Activated CD4-positive, alpha-beta T cell treated with anti-CD3 and anti-CD28 coated beads for 36 hours (primary cell): Measurements from ENCODE around the gene GPLD1. TPM values are rescaled to one million over a fixed set of nuclear protein-coding genes. Genes with fewer than 3 reads are reported as not detected.

Experiments
- ATAC-seq: fragments of 200-7000 bp; cut with Tn5 transposase; one replicate; pipeline ENCODE4 v1.10.0; 2021; ENCODE audit warnings: mild to moderate bottlenecking, moderate library complexity
- CTCF ChIA-PET: fragments of 350-600 bp; sonication (Branson Sonifier 250); formaldehyde crosslinking; loops from one replicate; lab custom pipeline; 2021; ENCODE audit warnings: antibody characterized with exemption; lab: Charles Lee
- POLR2A ChIA-PET: fragments of 350-600 bp; sonication (Branson Sonifier 250); formaldehyde crosslinking; loops from one replicate; lab custom pipeline; 2021; ENCODE audit warnings: antibody characterized with exemption, inconsistent platforms; lab: Charles Lee
- DNase-seq: peaks from one replicate; pipeline ENCODE4 v3.0.0-alpha.2; 2020
- H3K27ac Mint-ChIP-seq: one replicate; pipeline ENCODE4 v1.8.0; 2021; ENCODE audit warnings: mixed read lengths
- H3K27me3 Mint-ChIP-seq: one replicate; pipeline ENCODE4 v1.8.0; 2021; ENCODE audit warnings: mixed read lengths
- H3K36me3 Mint-ChIP-seq: one replicate; pipeline ENCODE4 v1.8.0; 2021; ENCODE audit warnings: low read depth, mixed read lengths
- H3K4me1 Mint-ChIP-seq: one replicate; pipeline ENCODE4 v1.8.0; 2021; ENCODE audit warnings: mixed read lengths
- H3K4me3 Mint-ChIP-seq: one replicate; pipeline ENCODE4 v1.8.0; 2021; ENCODE audit warnings: mild to moderate bottlenecking, moderate library complexity, mixed read lengths
- H3K9me3 Mint-ChIP-seq: one replicate; pipeline ENCODE4 v1.8.0; 2021; ENCODE audit warnings: low read depth, mixed read lengths
- intact Hi-C, 2 experiments: fragments of 100-400 bp; cut with DNase I in 1 of 2; cut with micrococcal nuclease in 1 of 2; formaldehyde crosslinking; loops; one replicate each; pipeline versions ENCODE4 v1.14.2 to v1.15.1; 2022 to 2024; cut with DNase I, micrococcal nuclease
- total RNA-seq, 2 experiments: library from RNA; stranded (reverse); gene quantifications; one replicate each; pipeline ENCODE4 v1.2.3, GENCODE V29; 2021

The GPLD1 gene
- total RNA-seq, 2 experiments from 2014 or later: 0.62 to 0.67 TPM

DNA sequence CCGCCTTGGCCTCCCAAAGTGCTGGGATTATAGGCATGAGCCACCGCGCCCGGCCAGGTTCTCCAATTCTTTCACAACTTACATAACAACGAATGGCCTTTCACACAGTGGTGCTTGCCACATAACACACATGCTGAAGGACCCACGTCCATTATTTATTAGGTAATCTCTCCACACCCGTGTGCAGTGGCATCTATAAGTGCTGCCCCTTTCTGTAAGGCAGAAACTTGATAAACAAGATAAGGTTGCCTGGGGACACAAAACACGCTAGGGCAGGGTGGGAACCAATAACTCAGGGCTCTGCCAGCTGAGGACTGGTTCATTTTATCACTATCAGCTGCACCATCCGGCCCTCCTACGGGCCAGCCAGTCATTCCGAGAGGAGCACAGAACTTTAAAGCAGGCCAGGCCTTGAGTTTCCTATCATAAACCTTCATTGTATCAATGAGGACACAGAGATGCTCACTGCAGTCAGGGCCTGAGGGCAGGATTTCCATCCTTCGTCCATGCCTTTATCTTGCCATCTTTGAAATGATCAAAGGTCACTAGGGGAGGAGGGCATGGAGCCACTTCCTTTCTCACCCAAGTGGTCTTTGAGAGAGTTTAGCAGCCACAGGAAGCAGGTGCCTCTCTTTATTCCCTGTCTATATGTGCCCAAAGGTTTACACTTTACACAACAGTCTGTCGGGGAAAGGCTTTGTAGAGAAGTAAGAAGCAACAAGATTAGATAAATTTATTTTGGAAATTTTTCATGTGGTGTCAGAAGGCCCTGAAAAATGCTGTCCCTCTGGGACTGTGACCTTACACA, 37.6 kb downstream of the GPLD1 start:
- CTCF ChIA-PET: interaction anchor here (0.6 kb wide), 1 partner anchor 22 kb away, joined by 3 read pairs; no protein-coding TSS in a partner anchor
- no peak for DNase-seq

DNA sequence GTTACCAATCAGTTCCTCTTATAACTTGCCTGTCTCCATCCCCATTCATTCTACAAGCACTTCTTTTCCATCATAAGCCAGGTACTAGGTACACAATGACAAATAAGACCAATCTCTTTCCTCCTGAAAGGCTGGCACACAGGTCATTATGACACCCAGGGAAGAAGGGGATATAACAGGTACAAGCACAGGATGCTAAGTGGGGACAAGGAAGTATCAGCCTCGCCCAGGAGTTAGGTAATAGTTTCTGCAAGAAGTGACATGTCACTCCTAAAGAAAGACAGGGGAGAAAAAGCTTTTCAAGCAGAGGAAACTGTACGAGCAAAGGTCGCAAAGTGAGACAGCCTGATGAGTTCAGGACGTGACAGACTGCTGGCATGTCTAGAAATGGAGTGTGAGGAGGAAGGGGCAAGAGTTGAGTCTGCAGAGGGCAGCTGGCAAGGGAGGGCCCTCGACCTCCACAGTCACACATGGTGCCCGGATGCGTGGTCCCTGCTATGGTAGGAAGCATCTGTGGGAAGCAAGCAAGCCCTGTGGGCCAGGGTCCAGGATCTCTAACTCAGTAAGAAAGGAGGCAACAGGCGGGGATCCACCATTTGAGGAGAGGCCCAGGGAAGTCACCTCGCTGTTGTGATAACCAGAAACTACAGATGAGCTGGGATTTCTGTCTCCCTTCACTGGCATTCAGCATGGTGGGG, 40.4 kb downstream of the GPLD1 start:
- CTCF ChIA-PET: interaction anchor here (0.9 kb wide), 1 partner anchor 11 kb away, joined by 3 read pairs; no protein-coding TSS in a partner anchor
- intact Hi-C loops: no loop called here
- H3K36me3 Mint-ChIP-seq: no peaks in the 10 kb centered on the region
- no peaks in the 10 kb centered on the region for H3K27me3 Mint-ChIP-seq
- H3K27ac Mint-ChIP-seq: no peak overlapping the region
- DNase-seq: no peak
- H3K9me3 Mint-ChIP-seq: no peaks in the 10 kb centered on the region
- no peak overlapping the region for H3K4me3 Mint-ChIP-seq
- no peak for ATAC-seq
- POLR2A ChIA-PET: no interaction called here
- H3K4me1 Mint-ChIP-seq: no peaks in the 10 kb centered on the region

More for the DNA sequence above, 37.6 kb downstream of the GPLD1 start:
- POLR2A ChIA-PET: no interaction called here
- no peak overlapping the region for H3K27ac Mint-ChIP-seq
- no peaks in the 10 kb centered on the region for H3K9me3 Mint-ChIP-seq
- H3K4me3 Mint-ChIP-seq: no peak overlapping the region
- H3K27me3 Mint-ChIP-seq: no peaks in the 10 kb centered on the region
- ATAC-seq: no peak
- intact Hi-C loops: no loop called here
- no peaks in the 10 kb centered on the region for H3K4me1 Mint-ChIP-seq
- H3K36me3 Mint-ChIP-seq: no peaks in the 10 kb centered on the region

GRCh38 chr6:24448396-24448795, 41.0 kb downstream of the GPLD1 start:
- ATAC-seq: no peak
- POLR2A ChIA-PET: interaction anchor here (0.6 kb wide), 1 partner anchor 76 kb away, joined by 4 read pairs; no protein-coding TSS in a partner anchor
- Mint-ChIP-seq H3K4me1 (no peaks in the 10 kb centered on the region), H3K27me3 (no peaks in the 10 kb centered on the region), H3K9me3 (no peaks in the 10 kb centered on the region), H3K36me3 (no peaks in the 10 kb centered on the region), H3K27ac (no peak overlapping the region), H3K4me3 (no peak overlapping the region)
- CTCF ChIA-PET: interaction anchor here (0.9 kb wide), 1 partner anchor 10 kb away, joined by 3 read pairs; no protein-coding TSS in a partner anchor
- intact Hi-C loops: no loop called here
- no peak for DNase-seq

DNA sequence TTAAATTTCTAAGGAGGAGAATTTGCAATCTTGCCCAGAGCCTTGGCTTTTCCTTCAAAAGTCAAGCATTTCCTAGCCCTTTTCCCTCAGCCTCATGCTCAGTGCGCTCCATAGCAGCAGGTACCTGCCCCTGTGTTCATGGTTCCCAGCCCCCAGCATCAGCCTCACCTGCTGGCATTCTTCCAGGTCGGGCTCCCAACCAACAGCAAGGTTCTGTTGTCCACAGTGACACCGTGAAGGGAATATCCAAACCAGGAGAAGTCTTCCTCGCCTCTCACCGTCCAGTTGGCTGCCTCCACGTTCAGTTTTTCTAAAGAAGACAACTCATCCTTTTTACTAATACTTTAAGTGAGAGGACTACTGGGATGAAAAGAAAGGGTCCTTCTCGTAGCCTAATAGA, 42.7 kb downstream of the GPLD1 start:
- Mint-ChIP-seq H3K27ac (no peak overlapping the region), H3K4me3 (no peak overlapping the region), H3K27me3 (no peaks in the 10 kb centered on the region), H3K4me1 (no peaks in the 10 kb centered on the region), H3K9me3 (no peaks in the 10 kb centered on the region), H3K36me3 (no peaks in the 10 kb centered on the region)
- intact Hi-C loops: no loop called here
- POLR2A ChIA-PET: no interaction called here
- CTCF ChIA-PET: interaction anchor here (0.6 kb wide), 1 partner anchor 164 kb away, joined by 4 read pairs; no protein-coding TSS in a partner anchor
- no peak for DNase-seq
- ATAC-seq: no peak

GRCh38 chr6:24445704-24446103, 43.7 kb downstream of the GPLD1 start:
- CTCF ChIA-PET: no interaction called here

DNA sequence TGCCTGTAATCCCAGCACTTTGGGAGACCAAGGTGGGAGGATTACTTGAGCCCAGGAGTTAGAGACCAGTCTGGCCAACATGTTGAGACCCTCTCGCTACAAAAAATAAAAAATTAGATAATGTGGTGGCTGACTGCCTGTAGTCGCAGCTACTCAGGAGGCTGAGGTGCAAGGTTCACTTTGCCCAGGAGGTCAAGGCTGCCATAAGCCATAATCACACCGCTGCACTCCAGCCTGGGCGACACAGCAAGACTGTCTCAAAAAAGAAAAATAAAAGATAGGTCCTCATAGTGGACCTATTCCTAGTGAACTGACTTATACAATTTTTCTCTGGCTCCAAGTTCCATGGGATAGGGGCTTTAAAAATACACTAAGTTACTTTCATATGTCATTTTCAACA, 44.8 kb downstream of the GPLD1 start:
- no peak for ATAC-seq
- Mint-ChIP-seq H3K36me3 (no peaks in the 10 kb centered on the region), H3K27me3 (no peaks in the 10 kb centered on the region), H3K4me3 (no peak overlapping the region), H3K4me1 (no peaks in the 10 kb centered on the region), H3K9me3 (no peaks in the 10 kb centered on the region), H3K27ac (no peak overlapping the region)
- DNase-seq: no peak
- POLR2A ChIA-PET: no interaction called here
- CTCF ChIA-PET: no interaction called here
- intact Hi-C loops: no loop called here

More at GRCh38 chr6:24445704-24446103, 43.7 kb downstream of the GPLD1 start:
- Mint-ChIP-seq H3K36me3 (no peaks in the 10 kb centered on the region), H3K27ac (no peak overlapping the region), H3K4me3 (no peak overlapping the region), H3K4me1 (no peaks in the 10 kb centered on the region), H3K27me3 (no peaks in the 10 kb centered on the region), H3K9me3 (no peaks in the 10 kb centered on the region)
- intact Hi-C loops: no loop called here
- POLR2A ChIA-PET: no interaction called here
- DNase-seq (no peak), ATAC-seq (no peak)

DNA sequence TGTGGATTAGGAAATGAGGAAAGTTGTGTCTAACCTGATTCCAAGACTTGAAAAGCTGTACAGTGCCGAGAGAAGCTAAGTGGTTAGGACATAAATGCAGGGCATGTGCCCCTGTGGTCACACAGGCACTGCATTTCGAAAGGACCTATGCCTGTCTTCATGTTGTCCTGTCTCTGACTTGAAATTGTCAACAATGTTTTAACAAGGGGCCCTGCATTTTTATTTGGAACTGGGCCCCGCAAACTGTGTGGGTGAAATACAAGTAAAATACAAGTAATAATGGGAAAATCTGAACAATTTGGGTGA, 47.8 kb downstream of the GPLD1 start:
- ChIA-PET CTCF (no interaction called here), POLR2A (no interaction called here)
- no peak for ATAC-seq
- Mint-ChIP-seq H3K9me3 (no peaks in the 10 kb centered on the region), H3K27me3 (no peaks in the 10 kb centered on the region), H3K4me3 (no peak overlapping the region), H3K27ac (no peak overlapping the region), H3K4me1 (no peaks in the 10 kb centered on the region), H3K36me3 (no peaks in the 10 kb centered on the region)
- no peak for DNase-seq
- intact Hi-C loops: no loop called here

GRCh38 chr6:24440897-24441598, 48.3 kb downstream of the GPLD1 start:
- DNase-seq (no peak), ATAC-seq (no peak)
- Mint-ChIP-seq H3K9me3 (no peaks in the 10 kb centered on the region), H3K27me3 (no peaks in the 10 kb centered on the region), H3K36me3 (no peaks in the 10 kb centered on the region), H3K4me1 (no peaks in the 10 kb centered on the region), H3K27ac (no peak overlapping the region), H3K4me3 (no peak overlapping the region)
- intact Hi-C loops: no loop called here
- ChIA-PET CTCF (interaction anchor here (0.6 to 0.8 kb wide), 2 partner anchors 9 to 10 kb away, joined by 3 read pairs; no protein-coding TSS in a partner anchor), POLR2A (no interaction called here)

DNA sequence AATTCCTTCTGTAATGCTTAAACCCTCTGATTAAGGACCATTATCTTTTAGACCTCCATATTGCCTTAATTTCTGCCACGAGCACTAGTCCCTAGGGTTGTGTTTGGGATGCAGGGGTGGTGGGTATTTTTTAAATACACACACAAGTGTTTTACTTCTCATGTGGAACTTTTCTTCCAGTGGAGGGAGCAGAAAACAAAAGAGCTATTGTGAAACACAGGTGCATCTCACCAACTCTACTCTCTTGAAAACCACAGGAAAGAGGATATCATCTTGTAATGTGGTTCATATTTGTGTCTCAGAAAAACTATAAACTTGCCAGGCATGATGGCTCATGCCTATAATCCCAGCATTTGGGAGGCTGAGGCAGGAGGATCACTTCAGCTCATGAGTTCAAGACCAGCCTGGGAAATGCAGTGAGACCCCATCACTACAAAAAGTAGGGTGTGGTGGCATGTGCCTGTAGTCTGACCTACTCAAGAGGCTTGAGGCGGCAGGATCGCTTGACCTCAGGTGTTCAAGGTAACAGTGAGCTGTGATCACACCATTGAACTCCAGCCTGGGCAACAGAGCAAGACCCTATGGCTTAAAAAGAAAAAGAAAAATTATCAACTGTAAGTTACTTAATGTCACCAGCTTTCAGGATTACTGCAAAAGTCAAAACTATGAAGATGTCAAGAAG, 49.4 kb downstream of the GPLD1 start:
- CTCF ChIA-PET: no interaction called here
- H3K4me1 Mint-ChIP-seq: no peaks in the 10 kb centered on the region
- H3K4me3 Mint-ChIP-seq: no peak overlapping the region
- ATAC-seq (no peak), DNase-seq (no peak)
- H3K27me3 Mint-ChIP-seq: no peaks in the 10 kb centered on the region
- H3K27ac Mint-ChIP-seq: no peak overlapping the region
- intact Hi-C loops: no loop called here
- H3K9me3 Mint-ChIP-seq: no peaks in the 10 kb centered on the region
- POLR2A ChIA-PET: no interaction called here
- no peaks in the 10 kb centered on the region for H3K36me3 Mint-ChIP-seq

DNA sequence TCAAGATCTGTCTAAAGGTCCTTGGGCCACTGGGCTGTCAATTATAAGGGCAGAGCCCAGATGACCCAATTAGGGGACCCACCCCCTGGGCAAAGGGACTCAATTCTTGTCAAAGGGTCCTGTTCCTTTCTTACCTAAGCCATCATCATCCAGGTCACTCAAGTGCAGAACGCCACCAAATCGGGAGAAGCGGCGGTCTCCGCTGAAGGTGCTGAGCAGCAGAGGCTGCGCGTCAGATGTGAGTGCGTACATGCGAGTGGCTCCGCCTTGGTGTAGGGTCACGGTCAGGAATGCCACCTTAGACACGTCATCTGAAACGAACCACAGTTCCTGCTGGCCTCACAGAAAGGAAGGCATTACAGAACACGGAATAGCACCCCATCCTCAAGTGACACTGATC, 52.4 kb downstream of the GPLD1 start:
- no peaks in the 10 kb centered on the region for H3K9me3 Mint-ChIP-seq
- H3K4me3 Mint-ChIP-seq: no peak overlapping the region
- ATAC-seq: no peak
- ChIA-PET POLR2A (no interaction called here), CTCF (no interaction called here)
- H3K27me3 Mint-ChIP-seq: no peaks in the 10 kb centered on the region
- H3K27ac Mint-ChIP-seq: no peak overlapping the region
- intact Hi-C loops: no loop called here
- no peaks in the 10 kb centered on the region for H3K4me1 Mint-ChIP-seq
- H3K36me3 Mint-ChIP-seq: no peaks in the 10 kb centered on the region
- DNase-seq: no peak

GRCh38 chr6:24432611-24433010, 56.8 kb downstream of the GPLD1 start:
- Mint-ChIP-seq H3K27me3 (no peaks in the 10 kb centered on the region), H3K9me3 (no peaks in the 10 kb centered on the region), H3K4me1 (no peaks in the 10 kb centered on the region), H3K27ac (no peak overlapping the region), H3K36me3 (peaks cover 4% of the 10 kb centered on the region), H3K4me3 (no peak overlapping the region)
- ATAC-seq (no peak), DNase-seq (no peak)
- ChIA-PET POLR2A (no interaction called here), CTCF (interaction anchor here (0.7 to 1.5 kb wide), 3 partner anchors 41 to 232 kb away, joined by 3 to 5 read pairs (median 5); partner anchors contain the start of gene ALDH5A1)
- intact Hi-C loops: loop anchor here in 1 of 2 experiments (5.0 kb wide), 2 partner anchors 90 to 265 kb away; no protein-coding TSS in a partner anchor
